Breast epithelium (tissue), 4 donors: Measurements from ENCODE around the gene SOCS7. TPM values are rescaled to one million over a fixed set of nuclear protein-coding genes. Genes with fewer than 3 reads are reported as not detected.

ENCODE experiments used
- DNase-seq, 2 donors: peaks; one replicate each; pipeline ENCODE4 v3.0.0-alpha.2; 2019; ENCODE audit warnings: low spot score in 2 of 2
- H3K27ac ChIP-seq, 2 donors: fragments of 200-600 bp; sonication (generic) in 1 of 2; one replicate each; pipeline ENCODE4 v1.5.1; 2016 to 2019; ENCODE audit warnings: mild to moderate bottlenecking in 1 of 2
- H3K27me3 ChIP-seq, 2 donors: fragments of 200-600 bp; sonication (generic) in 1 of 2; one replicate each; pipeline versions ENCODE4 v1.5.1 to v1.6.0; 2017 to 2019; ENCODE audit warnings: control low read depth in 1 of 2, mild to moderate bottlenecking in 1 of 2
- H3K36me3 ChIP-seq: fragments of 200-600 bp; one replicate; pipeline ENCODE4 v1.5.1; 2019
- H3K4me1 ChIP-seq, 2 donors: fragments of 200-600 bp; sonication (generic); one replicate each; pipeline ENCODE4 v1.5.1; 2016 to 2019; ENCODE audit warnings: control low read depth in 1 of 2
- H3K4me3 ChIP-seq, 3 donors: fragments of 200-600 bp; sonication (generic); 1 replicate in 2 of 3; 2 replicates in 1 of 3; pipeline ENCODE4 v1.5.1; 2016 to 2019; ENCODE audit warnings: mild to moderate bottlenecking in 3 of 3, moderate library complexity in 2 of 3
- H3K9me3 ChIP-seq, 2 donors: fragments of 200-600 bp; sonication (generic) in 1 of 2; one replicate each; pipeline ENCODE4 v1.5.1; 2016 to 2019; ENCODE audit warnings: control low read depth in 1 of 2
- CTCF ChIP-seq, 3 donors: fragments of 450-650 bp; IDR thresholded peaks; one replicate each; pipeline ENCODE4 v1.5.1; 2016 to 2017; ENCODE audit warnings: antibody characterized with exemption in 3 of 3, mild to moderate bottlenecking in 3 of 3, moderate library complexity in 3 of 3
- POLR2A ChIP-seq: fragments of 450-650 bp; IDR thresholded peaks from one replicate; pipeline ENCODE4 v1.6.1; 2016; ENCODE audit warnings: antibody characterized with exemption, mild to moderate bottlenecking, moderate library complexity
- POLR2AphosphoS5 ChIP-seq, 3 donors: sonication (generic); formaldehyde crosslinking; IDR thresholded peaks; one replicate each; pipeline ENCODE4 v1.6.1; 2017; ENCODE audit warnings: antibody characterized with exemption in 3 of 3
- intact Hi-C: fragments of 100-400 bp; cut with DNase I; formaldehyde crosslinking; loops from one replicate; pipeline ENCODE4 v1.15.1; 2023; ENCODE audit warnings: low total_unique reads
- total RNA-seq, 3 donors: library from RNA; depleted of rRNA; stranded (reverse); fragments of >200 nt; gene quantifications; one replicate each; pipeline ENCODE4 v1.1.0, GENCODE V29; 2016

Gene SOCS7
- total RNA-seq, 3 donors from 2014 or later, result 9.9 to 24.0 (median 14.7) TPM

- Histone ChIP-seq H3K4me3 (no peak overlapping the region), H3K27ac (no peak overlapping the region), H3K36me3 (no peaks in the 10 kb centered on the region), H3K9me3 (no peaks in the 10 kb centered on the region), H3K4me1 (no peaks in the 10 kb centered on the region), H3K27me3 (no peaks in the 10 kb centered on the region)
- no peak for TF ChIP-seq POLR2AphosphoS5 (IDR thresholded peaks at IDR 0.05)
- TF ChIP-seq CTCF (IDR thresholded peaks at IDR 0.05), result no peak
- no peak for TF ChIP-seq POLR2A
- no peak for DNase-seq
- intact Hi-C loops, result no loop called here
Measured at GRCh38 chr17:38439436-38439835, 87.8 kb downstream of the SOCS7 start.

- no peak for DNase-seq
- H3K4me1 ChIP-seq, result no peaks in the 10 kb centered on the region
- H3K27ac ChIP-seq, result no peak overlapping the region
- no peaks in the 10 kb centered on the region for H3K9me3 ChIP-seq
- no peaks in the 10 kb centered on the region for H3K36me3 ChIP-seq
- no peak for TF ChIP-seq POLR2AphosphoS5 (IDR thresholded peaks at IDR 0.05)
- no peak for TF ChIP-seq CTCF (IDR thresholded peaks at IDR 0.05)
- no peak for TF ChIP-seq POLR2A
- H3K27me3 ChIP-seq, result no peaks in the 10 kb centered on the region
- intact Hi-C loops, result no loop called here
- no peak overlapping the region for H3K4me3 ChIP-seq
Measured at GRCh38 chr17:38440614-38441397, 89.2 kb downstream of the SOCS7 start.

- DNase-seq, result no peak
- no peaks in the 10 kb centered on the region for H3K9me3 ChIP-seq
- no peak overlapping the region for H3K4me3 ChIP-seq
- no peaks in the 10 kb centered on the region for H3K36me3 ChIP-seq
- no peaks in the 10 kb centered on the region for H3K27me3 ChIP-seq
- TF ChIP-seq POLR2A (no peak), CTCF (IDR thresholded peaks at IDR 0.05) (no peak), POLR2AphosphoS5 (IDR thresholded peaks at IDR 0.05) (no peak)
- H3K27ac ChIP-seq, result no peak overlapping the region
- intact Hi-C loops, result no loop called here
- H3K4me1 ChIP-seq, result no peaks in the 10 kb centered on the region
Measured at GRCh38 chr17:38441429-38442061, 89.9 kb downstream of the SOCS7 start.

GRCh38 chr17:38442548-38442947, 90.9 kb downstream of the SOCS7 start:
- intact Hi-C loops, result no loop called here
- Histone ChIP-seq H3K4me3 (no peak overlapping the region), H3K4me1 (no peaks in the 10 kb centered on the region), H3K27me3 (no peaks in the 10 kb centered on the region), H3K9me3 (no peaks in the 10 kb centered on the region), H3K27ac (no peak overlapping the region), H3K36me3 (no peaks in the 10 kb centered on the region)
- no peak for DNase-seq
- TF ChIP-seq POLR2AphosphoS5 (IDR thresholded peaks at IDR 0.05) (no peak), POLR2A (no peak), CTCF (IDR thresholded peaks at IDR 0.05) (no peak)

GRCh38 chr17:38443356-38444031, 91.8 kb downstream of the SOCS7 start:
- no peaks in the 10 kb centered on the region for H3K27me3 ChIP-seq
- no peak for TF ChIP-seq CTCF (IDR thresholded peaks at IDR 0.05)
- no peak for TF ChIP-seq POLR2A
- no peak for TF ChIP-seq POLR2AphosphoS5 (IDR thresholded peaks at IDR 0.05)
- no peak overlapping the region for H3K27ac ChIP-seq
- H3K4me1 ChIP-seq, result no peaks in the 10 kb centered on the region
- no peak for DNase-seq
- intact Hi-C loops, result no loop called here
- no peaks in the 10 kb centered on the region for H3K36me3 ChIP-seq
- H3K9me3 ChIP-seq, result no peaks in the 10 kb centered on the region
- no peak overlapping the region for H3K4me3 ChIP-seq
